DMS 273 (cell line): Measurements from ENCODE around the gene SERPINE1.

Experiments
- DNase-seq: peaks from one replicate; lab custom pipeline; 2025; ENCODE audit not compliant: unreplicated experiment; lab: John Stamatoyannopoulos, UW

Gene SERPINE1

GRCh38 chr7:101151908-101152651 is 25.2 kb downstream of the SERPINE1 start:
- no peak for DNase-seq

DNA sequence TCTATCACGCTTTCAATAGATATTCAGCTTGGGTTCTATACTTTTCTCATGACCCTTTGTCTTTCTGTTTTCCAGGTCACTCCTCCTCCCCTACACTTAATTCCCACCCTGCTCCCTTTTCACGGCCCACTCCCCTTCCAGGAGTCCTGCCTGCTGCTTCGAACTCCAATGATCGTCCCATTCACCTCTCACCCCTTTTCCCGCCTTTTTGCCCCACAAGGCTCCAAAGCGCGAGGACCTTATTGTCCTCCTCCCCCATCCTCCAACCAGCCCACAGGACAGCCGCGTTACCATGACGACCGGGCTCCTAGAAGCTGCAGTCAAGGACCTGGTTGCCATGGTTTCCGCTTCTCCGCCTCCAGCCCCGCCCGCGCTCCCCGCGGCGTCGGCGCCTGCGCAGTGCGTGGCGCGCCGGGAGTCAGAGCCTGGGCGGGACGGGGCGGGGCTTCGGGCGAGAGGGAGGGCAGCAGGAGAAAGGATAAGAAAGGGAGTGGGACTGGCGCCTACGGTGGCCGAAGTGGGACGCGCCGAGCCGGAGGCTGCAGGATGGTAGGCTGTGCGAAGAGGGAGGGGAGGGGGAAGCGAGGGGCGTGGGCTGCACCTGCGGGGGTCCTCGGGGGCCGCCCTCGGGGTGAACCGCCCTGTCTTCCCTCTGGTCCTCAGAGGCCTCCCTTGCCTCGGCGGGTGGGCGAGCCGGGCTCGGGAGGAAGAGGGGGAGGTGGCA is 27.2 kb downstream of the SERPINE1 start, which contains the start of gene AP1S1:
AP1S1 (plus strand) TSS at position 508 of the 724 bp plus-strand sequence; CDS start at position 547, 39 bp downstream.
- peak; percentile 99 for DNase-seq

DNA sequence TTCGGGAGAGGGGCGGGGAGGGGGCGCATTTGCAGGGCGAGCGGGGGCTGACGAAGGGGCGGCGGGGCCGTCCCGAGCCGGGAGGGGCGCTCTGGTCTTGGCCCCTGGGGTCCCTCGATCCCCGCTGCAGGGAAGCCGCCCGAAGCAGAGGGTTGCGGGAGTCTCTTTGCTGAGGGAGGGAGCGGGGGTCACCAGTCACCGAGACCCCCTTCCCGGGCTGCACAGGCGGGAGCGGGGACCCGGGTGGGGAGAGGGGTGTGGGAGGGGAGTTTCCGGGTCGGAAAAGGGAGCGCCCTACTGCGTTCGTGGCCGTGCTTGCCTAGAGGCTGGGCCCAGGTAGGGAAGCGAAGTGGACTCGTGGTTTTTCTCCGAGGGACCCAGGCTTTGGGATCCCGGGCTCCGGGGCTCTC is 27.8 kb downstream of the SERPINE1 start:
- DNase-seq: peak; percentile 51

DNA sequence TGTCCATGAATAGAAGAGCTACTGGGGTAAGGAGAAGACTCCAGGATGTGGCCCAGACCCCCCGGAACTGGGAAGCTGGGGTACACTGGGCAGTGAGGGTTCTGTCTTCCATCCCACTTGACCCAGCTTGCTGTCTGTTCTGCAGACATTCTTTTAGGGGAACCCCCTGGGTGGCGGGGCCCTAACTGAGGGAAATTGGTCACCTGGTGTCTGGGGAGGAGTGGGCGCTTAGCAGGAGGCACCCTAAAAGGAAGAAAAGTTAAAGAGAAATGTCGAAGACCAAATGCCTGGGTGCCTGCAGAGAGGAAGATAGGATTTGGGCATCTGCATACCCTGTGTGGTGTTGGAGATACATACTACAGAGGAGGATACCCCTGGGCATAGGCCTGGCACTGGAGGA is 28.4 kb downstream of the SERPINE1 start:
- no peak for DNase-seq

GRCh38 chr7:101156277-101156676 is 29.4 kb downstream of the SERPINE1 start:
- DNase-seq: peak; percentile 49

DNA sequence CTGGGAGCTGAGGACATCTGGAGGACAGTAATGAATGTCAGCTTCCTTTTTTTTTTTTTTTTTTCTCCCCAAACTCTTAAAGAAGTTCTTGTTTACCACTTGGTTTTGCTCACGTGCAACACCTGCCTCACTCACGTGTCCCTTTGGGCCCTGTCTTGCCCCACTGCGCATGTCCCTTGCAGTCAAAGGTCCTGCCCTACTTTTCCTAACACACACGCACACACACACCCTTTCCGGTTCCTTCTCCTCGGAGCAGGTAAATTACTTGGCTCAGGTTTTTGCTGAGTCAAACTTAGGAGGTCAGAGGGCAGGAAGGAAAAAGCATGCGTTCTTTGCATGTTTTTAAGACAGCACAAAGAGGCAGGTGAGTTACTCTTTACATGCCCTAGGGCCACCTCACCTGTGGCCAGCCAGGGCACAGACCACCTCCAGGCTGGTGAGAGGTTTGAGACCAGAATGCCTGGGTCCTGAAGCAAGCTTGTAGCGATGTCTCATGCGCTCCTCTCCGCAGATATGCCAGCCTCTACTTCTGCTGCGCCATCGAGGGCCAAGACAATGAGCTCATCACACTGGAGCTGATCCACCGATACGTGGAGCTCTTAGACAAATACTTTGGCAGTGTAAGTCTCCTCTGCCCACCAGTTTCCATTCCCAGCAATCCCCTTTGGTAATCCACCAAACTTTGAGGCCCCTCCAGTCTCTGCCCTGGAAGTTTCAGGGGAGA is 30.1 kb downstream of the SERPINE1 start:
- DNase-seq: no peak

GRCh38 chr7:101159696-101160674 is 33.1 kb downstream of the SERPINE1 start:
- DNase-seq: no peak

GRCh38 chr7:101160910-101161309 is 34.0 kb downstream of the SERPINE1 start:
- DNase-seq: no peak

DNA sequence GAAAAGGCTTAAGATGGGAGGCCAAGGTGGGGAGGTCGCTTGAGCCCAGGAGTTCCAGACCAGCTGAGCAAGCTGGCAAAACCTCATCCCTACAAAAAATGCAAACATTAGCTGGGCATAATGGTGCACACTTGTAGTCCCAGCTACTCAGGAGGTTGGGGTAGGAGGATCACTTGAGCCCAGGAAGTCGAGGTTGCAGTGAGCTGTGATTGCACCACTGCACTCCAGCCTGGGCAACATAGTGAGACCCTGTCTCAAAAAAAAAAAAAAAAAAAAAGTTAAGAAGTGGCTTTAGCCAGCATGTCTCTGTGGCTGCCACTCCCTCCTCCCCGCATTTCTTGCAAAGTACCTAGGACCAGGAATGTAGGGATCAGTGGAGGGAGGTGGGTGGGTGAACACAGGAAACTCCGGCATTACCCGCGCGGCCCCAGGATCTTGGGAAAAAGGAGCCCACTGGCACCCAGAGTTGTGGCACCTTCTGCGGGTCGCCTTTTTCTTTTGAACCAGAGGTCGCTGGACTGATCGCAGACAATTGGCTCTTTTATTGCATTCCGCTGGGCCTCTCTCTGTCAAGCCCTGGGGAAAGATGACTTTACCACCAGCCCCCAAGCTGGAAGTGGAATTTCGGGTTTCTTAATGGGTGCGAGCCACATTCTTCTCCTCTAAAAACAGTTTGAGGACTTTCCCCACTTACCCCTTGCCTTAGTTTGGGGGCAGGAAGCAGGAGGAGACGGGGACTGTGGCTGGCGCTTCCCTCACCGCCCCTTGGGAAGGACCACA is 35.0 kb downstream of the SERPINE1 start:
- DNase-seq: no peak

GRCh38 chr7:101162551-101163278 is 35.8 kb downstream of the SERPINE1 start:
- peak; percentile 92 for DNase-seq

GRCh38 chr7:101163279-101164070 is 36.6 kb downstream of the SERPINE1 start:
- DNase-seq: peak; percentile 81

DNA sequence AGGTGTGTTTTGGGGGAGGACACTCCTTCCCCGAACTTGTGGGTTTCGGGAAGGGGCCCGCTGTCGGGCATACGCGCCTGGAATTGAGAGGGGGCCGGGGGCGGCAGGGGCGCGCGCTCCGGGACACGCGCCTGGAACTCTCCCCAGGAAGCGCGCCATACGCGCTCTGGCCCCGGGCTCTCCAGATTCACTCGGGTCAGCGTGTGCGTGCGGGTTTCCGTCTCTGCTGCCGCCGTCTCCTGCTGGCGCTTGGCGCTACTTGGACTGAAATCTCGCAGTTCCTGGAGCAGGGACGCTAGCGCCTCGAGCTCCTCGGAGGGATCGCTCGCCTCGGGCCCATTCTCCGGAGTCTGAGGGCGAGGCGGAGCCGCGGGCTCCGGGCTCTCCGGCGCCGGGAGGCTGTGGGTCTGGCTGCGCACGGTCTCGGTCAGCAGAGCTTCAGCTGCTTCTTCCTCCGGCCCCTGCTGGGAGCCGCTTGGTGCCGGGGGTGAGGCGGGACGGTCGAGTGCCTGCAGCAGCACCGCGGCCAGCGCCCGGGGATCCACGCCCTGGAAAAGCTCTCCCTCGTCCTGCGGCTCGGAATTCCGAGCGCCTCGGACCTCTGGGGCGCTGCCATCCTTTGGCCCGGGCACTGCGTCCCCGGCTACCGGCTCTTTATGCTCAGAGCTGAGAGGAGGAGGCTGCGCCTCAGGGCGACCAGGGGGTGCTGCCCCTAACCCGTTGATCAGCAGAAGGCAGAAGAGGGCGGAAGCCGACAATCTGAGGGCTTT is 37.4 kb downstream of the SERPINE1 start:
- peak; percentile 71 for DNase-seq

DNA sequence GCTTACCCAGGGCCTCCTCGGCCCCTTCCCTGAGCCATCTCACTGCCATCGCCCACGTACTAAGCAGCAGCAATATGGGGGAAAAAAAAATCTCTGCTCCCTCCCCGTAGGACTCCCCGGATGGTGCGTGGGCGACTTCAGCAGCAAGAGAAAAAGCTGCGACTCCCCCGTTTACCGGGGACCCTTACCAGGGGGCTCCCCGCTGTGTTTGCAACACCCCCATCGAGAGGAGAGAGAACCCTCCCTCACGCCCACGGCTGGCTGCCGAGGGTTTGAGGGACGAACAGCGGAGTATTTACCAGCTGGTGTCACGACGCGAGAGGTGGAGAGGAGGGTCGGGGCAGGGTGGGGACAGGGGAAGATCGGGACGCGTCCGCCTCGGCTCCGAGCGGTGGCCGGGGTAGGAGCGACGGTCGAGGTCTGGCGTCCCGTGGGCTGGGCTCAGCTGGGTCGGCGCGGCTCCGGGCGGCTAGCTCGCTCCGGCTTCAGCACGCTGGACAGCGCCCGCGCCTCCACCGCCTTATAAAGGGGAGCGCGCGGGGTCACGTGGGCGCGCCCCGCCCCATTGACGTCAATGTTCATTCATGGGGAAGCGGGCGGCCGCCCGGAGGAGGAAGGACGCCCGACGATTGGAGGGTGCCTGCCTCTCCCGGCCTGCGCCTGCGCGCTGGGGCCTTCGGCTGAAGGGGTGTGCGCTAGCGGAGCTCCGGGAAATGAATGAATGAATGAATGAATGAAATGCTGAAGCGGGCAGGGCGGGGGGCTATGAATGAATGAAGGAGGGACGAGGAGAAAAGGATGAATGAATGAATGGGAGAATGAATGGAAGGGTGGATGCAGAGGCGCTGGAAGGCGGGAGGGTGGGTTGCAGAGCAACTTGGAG is 38.4 kb downstream of the SERPINE1 start, which contains the start of gene VGF:
VGF (minus strand) TSS at position 495 of the 883 bp plus-strand sequence. CDS start 726 bp downstream, outside the sequence.
- DNase-seq: peak; percentile 99

- peak; percentile 56 for DNase-seq
Observed at GRCh38 chr7:101165958-101166647, 39.2 kb downstream of the SERPINE1 start.

GRCh38 chr7:101166648-101166908 is 39.7 kb downstream of the SERPINE1 start:
- DNase-seq: no peak
